SIG-M5 treated with dmso at 0.1 percent for 504 hours (cell line): ENCODE data around the gene ZBTB43.

Source experiments
- DNase-seq: peaks from one replicate; lab custom pipeline; 2025; ENCODE audit not compliant: unreplicated experiment; lab: John Stamatoyannopoulos, UW

ZBTB43 gene

GRCh38 chr9:126856326-126856877 lies 51.6 kb downstream of the ZBTB43 start:
- no peak for DNase-seq

- DNase-seq = no peak
Observed at GRCh38 chr9:126857261-126857960, 52.6 kb downstream of the ZBTB43 start.

- no peak for DNase-seq
Observed at GRCh38 chr9:126859111-126859510, 54.3 kb downstream of the ZBTB43 start.

- DNase-seq = peak; percentile 33
Observed at GRCh38 chr9:126860077-126860756, 55.4 kb downstream of the ZBTB43 start, which contains the start of gene ZBTB34. Gene ZBTB34, plus strand, starts transcription at chr9:126860639. Its CDS starts 18,761 bp downstream, at chr9:126879400.

- no peak for DNase-seq
Observed at GRCh38 chr9:126860757-126861466, 56.1 kb downstream of the ZBTB43 start.

GRCh38 chr9:126861707-126862103 lies 56.9 kb downstream of the ZBTB43 start:
- peak; percentile 70 for DNase-seq

GRCh38 chr9:126862104-126862761 lies 57.4 kb downstream of the ZBTB43 start:
- DNase-seq = peak; percentile 69

GRCh38 chr9:126864771-126865170 lies 59.9 kb downstream of the ZBTB43 start:
- no peak for DNase-seq

GRCh38 chr9:126869368-126869767 lies 64.5 kb downstream of the ZBTB43 start:
- DNase-seq = no peak

- DNase-seq = no peak
Observed at GRCh38 chr9:126872516-126872915, 67.7 kb downstream of the ZBTB43 start.

GRCh38 chr9:126874546-126875314 lies 69.9 kb downstream of the ZBTB43 start:
- no peak for DNase-seq

GRCh38 chr9:126875756-126876510 lies 71.1 kb downstream of the ZBTB43 start:
- no peak for DNase-seq

- no peak for DNase-seq
Observed at GRCh38 chr9:126876531-126876930, 71.7 kb downstream of the ZBTB43 start.

- no peak for DNase-seq
Observed at GRCh38 chr9:126877418-126877817, 72.6 kb downstream of the ZBTB43 start.

GRCh38 chr9:126879288-126879687 lies 74.4 kb downstream of the ZBTB43 start:
- DNase-seq = no peak

GRCh38 chr9:126880226-126880946 lies 75.5 kb downstream of the ZBTB43 start:
- DNase-seq = no peak

- no peak for DNase-seq
Observed at GRCh38 chr9:126880947-126881332, 76.1 kb downstream of the ZBTB43 start.

- no peak for DNase-seq
Observed at GRCh38 chr9:126882746-126883145, 77.9 kb downstream of the ZBTB43 start.

GRCh38 chr9:126883636-126884035 lies 78.8 kb downstream of the ZBTB43 start:
- no peak for DNase-seq
